Posterior cingulate gyrus (tissue), 11 donors: ENCODE data around the gene TMC3.

Experiments used
- DNase-seq, 10 donors: peaks; one replicate each; pipeline versions ENCODE4 v3.0.0 to v3.0.0-alpha.2; 2020 to 2021; ENCODE audit warnings: mixed read lengths in 3 of 10
- intact Hi-C: fragments of 100-400 bp; cut with DNase I; formaldehyde crosslinking; loops from one replicate; pipeline ENCODE4 v1.15.1; 2023

The TMC3 gene

GRCh38 chr15:81285461-81285860, 88.6 kb downstream of the TMC3 start:
- intact Hi-C loops: no loop called here

DNA sequence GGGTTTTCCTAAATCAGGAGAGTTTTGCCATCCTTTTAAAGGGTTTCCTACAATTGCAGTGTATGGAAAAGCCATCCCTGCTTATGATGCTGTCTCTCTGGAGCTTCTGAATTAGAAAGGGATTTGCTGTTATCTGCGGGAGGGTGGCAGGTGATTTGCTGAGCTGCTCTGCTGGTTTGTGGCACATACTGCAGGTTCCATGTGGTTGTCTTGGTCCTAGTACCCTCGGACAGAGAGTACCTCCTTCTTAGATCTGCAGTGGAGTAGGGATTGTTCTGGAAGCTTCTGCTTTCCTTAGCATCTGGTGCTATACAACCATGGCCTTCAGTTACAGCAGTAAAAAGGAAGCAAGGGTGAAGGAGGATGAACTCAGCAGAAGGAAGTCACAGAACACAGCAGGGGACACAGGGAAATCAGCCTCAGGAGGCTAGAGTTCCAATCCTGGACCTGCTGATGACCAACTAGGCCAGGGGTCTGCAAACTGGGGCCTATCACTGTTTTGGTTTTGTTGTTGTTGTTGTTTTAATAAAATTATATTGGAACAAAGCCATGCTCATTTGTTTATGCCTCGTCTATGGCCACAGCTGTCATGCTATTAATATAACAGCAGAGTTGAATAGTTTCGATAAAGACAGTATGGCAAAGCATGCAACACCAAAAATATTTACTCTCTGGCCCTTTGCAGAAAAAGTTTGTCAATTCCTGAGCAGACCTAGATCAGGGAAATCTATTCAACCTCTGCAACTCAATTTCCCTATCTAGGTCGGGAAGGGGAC, 89.6 kb downstream of the TMC3 start:
- DNase-seq: peak in 1 of 10 donors; percentile 30
- intact Hi-C loops: no loop called here

More at GRCh38 chr15:81285461-81285860, 88.6 kb downstream of the TMC3 start:
- DNase-seq: peak in 1 of 10 donors; percentile 67

- peak in 1 of 10 donors; percentile 70 for DNase-seq
- intact Hi-C loops: no loop called here
Measured at GRCh38 chr15:81282911-81283310, 91.1 kb downstream of the TMC3 start.

- intact Hi-C loops: no loop called here
- DNase-seq: peak in 1 of 10 donors; percentile 56
Measured at GRCh38 chr15:81282606-81282895, 91.5 kb downstream of the TMC3 start.

- peak in 1 of 10 donors; percentile 79 for DNase-seq
- intact Hi-C loops: no loop called here
Measured at GRCh38 chr15:81281766-81282605, 92.0 kb downstream of the TMC3 start.

GRCh38 chr15:81281456-81281735, 92.6 kb downstream of the TMC3 start:
- intact Hi-C loops: no loop called here

More at GRCh38 chr15:81281456-81281735, 92.6 kb downstream of the TMC3 start:
- DNase-seq: peak in 1 of 10 donors; percentile 67
